ENCODE measurements around the gene LY86.

LY86 gene

DNA sequence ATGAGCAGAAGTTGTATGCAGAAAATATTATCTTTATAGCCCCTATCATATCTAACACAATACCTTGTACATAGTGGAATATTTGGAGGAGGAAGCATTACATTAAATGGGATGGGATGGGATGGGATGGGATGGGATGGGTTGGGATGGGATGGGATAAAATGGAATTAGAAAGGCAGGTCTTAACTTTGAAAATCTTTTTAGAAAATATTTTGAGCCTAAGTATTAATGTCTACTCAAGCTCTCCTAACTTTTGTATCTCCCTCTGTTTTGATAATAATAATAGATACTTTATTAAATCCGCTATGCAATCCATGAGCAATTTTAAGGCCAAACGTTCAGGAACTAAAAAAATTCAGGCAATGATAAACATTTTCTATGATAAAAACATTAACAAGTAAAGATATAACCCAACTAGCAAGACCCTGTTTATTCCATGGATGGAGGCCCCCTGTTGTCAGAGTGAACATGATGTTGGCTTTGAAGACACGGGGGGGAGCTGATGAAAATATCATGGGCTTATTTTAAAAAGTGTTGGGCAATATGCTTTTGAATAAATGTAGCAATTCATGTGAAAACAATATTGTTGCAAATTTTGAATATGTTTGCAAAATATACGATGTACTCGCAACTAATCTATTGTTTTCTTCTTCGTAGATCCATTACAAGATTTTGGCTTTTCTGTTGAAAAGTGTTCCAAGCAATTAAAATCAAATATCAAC, 35.9 kb downstream of the LY86 start:
- no peak for DNase-seq

DNA sequence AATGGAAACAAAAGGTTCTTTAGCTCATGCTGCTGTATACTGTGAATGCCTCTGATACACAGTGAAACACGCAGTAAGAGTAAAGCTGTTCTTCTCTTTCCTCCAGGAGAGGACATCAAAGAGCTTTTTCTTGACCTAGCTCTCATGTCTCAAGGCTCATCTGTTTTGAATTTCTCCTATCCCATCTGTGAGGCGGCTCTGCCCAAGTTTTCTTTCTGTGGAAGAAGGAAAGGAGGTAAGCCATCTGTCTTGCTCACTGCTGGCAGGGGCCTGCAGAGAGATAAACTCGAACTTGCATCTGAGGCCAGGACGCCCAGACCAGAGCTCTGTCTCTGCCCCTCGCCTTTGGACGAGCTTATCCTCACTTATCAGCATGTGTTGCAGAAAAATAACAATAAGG, 37.7 kb downstream of the LY86 start:
- no peak for DNase-seq

DNA sequence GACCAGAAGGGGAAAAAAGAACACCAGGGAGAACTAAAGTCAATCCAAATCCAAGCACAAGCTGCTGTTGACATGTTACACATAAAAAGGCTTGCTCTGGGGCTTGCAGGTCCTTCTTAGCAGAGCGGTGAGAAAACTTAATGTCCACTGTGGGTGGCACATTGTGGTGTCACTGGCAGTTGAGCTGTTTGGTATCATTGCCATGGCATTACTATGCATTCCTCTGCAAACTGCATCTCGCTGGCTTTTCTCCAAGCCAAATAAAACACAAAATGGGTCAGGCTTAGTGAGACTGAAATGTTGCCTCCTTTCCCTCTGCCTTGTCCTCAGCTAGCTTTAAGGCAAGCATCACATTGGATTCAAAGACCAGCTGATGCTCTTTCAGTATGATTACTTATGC, 40.9 kb downstream of the LY86 start:
- no peak for DNase-seq

DNA sequence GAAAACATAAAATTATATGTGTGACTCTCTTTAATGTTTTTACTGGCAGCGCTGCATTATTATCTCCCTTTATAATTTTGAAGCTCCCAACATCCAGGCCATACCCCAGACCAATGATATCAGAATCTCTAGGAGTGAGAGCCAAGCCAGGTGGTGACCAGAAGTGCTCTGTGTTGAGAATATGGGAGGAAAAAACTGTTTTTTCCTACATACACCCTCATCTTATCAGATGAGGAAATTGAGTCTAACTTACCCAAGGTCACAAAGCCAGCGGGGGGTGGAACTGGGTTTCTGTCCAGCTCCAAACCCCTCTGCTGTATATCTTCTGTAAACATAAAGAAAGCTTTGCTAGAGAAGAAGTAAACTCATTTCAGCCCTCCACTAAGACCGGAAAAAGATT, 42.5 kb downstream of the LY86 start:
- no peak for DNase-seq

DNA sequence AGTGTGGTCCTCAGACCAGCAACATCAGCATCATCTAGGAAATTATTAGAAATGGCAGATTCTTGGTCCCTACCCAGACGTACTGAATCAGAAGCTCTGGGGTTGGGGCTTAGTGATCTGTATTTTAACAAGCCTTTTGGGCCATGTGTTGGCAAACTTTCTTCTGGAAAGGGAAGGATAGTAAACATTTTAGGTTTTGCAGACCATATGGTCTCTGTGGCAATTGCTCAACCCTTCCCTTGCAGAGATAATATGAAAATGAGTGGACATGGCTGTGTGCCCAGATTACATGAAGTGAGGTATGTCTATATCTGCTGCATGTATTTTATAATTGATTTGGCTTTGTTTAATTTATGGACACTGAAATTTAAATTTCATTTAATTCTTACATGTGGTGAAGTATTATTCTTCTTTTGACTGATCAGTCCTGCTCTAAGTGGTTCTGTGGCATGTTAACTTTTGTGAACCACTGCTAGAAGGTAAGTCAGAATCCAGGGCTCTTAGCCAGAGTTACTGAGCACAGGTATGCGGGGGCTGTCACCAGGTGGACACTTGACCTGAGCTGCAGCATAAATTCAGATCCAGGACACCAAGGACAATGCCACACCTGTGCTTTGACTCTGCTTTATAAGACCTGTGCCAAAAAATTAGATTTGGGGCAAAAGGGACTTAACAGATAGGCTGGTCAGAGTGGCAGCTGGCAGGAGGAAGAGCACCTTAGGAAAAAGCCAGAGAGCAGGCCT, 43.2 kb downstream of the LY86 start:
- no peak for DNase-seq

DNA sequence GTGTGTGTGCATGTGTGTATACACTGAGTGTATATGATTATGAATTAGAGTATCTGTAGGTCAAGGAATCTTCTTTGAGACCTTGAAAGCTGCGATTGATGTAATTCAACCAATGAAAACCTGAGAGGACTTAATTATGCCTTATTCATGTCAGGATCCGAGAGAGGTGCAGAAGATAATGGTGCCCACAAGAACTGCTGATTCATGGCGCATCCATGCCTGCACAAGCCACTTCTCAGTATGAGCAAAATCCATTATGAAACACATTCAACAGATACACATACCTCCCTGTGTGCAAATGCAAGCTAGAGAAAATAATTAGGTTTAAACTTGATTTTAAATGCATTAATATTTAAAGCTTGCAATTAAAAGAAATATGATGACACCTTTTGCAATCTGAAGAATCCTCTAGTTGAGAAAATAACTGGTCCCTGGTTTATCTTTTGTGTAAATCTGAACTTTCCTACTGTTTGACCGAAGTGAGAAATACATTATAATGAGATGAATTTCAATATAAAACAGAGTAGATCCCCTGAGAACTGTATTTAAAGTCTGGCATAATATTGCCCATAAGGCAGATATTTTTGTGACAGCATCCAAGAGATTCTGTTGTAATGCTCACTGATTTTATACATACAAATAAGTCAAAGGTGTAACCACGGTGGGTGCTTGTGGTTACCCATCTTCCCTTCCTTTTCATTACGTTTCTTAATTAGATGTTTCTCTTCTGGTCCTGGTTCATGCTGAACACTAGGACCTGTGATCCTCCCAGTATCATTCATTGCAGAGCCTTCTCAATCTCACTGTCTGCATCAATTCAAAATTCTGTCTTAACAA, 45.6 kb downstream of the LY86 start:
- DNase-seq = no peak

DNA sequence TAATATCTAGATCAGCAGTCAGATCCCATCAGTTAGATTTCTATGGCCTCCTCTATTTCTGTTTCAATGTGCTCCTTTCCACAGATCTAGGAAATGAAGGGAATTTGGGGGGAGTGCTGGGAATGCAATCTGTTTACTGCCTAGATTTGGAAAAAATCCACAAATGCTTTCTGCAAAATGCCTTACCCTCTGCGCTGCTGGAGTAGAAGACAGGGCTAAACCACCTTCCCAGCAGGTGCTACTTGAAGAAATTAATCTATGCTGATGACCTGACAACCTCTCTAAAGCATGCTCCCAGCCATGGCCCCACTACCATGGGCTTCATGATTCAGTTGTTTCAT, 46.2 kb downstream of the LY86 start:
- no peak for DNase-seq

DNA sequence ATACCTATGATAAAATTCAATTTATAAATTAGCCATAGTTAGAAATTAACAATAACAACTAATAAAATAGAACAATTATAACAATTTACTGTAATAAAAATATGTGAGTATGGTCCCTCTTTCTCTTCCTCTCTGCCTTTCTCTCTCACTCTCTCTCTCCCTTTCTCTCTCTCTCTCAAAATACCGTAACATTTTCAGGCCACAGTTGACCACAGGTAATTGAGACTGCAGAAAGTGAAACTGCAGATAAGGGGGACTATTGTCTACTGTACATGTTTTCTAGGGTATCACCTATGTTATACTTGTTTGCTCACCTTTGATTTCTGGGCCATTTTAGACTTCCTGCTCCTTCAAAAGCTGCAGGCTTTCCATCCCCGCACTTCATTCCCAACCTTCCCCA, 46.8 kb downstream of the LY86 start:
- DNase-seq = no peak

DNA sequence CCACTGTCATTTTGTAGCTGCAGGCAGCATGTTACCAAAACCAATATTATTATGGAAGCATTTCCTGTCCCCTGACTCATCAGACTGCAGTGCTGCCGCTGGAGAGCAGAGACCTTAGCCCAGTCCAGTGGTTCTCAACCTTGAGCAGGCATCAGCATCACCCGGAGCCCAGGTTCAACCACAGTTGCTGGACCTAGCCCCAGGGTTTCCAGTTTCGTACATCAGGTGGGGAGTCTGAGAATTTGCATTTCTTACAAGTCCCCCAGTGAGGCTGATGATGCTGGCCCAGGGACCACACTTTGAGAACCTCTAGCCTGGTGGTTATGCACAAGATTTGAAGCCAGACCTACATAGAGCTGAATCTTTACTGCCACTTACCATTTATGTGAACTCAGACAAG, 47.3 kb downstream of the LY86 start:
- no peak for DNase-seq

DNA sequence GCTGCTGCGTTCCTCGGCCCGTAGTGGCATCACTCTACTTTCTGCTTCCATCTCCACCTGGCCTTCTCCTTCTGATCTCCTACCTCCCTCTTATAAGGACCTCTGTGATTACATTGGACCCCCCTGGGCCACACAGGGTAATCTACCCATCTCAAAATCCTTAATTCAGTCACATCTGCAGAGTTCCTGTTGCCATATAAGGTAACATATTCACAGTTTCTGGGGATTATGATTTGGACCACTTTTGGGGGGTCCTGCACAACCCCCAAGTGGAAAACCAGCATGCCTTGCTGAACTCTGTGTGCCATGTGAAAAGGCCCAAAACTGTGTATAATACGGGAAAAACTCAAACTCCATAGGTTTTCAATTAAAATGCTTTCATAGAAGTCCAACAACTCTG, 51.1 kb downstream of the LY86 start:
- no peak for DNase-seq

DNA sequence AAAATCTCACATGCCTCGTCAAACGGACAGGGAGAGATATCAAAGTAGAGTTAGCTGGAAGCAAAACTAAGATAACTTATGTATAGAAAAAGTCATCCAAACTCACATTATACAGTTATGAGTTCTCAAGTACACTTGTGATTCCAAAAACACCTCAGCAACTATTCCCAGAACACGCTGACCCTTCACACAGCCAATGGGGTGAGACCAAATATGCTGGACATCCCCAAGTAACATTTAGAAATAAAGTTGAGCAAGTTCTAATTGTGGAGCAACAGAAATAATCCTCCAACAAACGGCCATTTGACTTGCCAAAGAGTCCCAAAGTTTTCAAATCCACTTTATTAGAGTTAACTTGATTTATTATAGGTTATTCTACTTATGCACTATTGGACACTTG, 52.4 kb downstream of the LY86 start:
- no peak for DNase-seq

DNA sequence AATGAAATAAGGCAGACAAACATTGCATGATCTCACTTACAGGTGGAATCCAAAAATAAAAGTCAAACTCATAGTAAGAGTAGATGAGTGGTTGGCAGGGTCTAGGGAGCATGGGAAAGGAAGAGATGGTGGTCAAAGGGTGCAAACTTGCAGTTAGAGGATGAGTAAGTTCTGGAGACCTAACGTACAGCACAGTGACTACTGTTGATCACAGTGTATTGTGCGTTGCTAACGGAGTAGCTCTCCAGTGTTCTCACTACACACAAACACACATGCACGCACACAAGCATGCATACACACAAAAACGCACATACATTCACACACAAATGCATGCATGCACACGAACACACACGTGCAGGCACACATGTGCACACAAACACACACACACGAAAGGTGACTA, 54.9 kb downstream of the LY86 start:
- DNase-seq = no peak

DNA sequence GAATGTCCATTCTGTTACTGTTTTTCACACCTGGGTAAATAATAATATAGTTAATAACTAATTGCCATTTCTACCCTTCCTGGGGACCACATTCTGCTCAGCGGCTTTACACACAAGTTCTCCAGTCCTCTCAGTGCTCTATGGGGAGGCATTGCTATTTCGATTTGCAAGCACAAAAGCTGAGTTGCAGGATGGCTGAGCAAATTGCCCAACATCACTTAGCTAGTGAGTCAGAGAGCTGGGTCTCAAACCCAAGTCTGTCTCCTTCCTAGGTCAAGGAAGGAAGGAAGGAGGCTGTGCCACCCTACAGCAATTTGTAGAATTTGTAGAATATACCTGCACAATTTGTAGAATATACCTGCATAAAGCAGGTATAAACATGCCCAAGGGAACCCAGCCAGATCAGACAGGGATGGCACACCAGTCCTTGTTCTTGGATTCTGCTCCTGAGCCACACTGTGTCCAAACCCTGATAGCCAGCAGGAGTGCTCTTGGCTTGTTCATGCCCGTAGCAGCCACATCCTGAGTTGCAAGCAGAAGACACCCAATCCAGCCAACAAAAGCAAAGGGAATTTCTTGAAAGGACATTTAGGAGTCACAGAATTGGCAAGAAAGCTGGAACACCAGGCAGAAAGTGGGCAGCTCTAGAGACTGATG, 56.9 kb downstream of the LY86 start:
- no peak for DNase-seq

DNA sequence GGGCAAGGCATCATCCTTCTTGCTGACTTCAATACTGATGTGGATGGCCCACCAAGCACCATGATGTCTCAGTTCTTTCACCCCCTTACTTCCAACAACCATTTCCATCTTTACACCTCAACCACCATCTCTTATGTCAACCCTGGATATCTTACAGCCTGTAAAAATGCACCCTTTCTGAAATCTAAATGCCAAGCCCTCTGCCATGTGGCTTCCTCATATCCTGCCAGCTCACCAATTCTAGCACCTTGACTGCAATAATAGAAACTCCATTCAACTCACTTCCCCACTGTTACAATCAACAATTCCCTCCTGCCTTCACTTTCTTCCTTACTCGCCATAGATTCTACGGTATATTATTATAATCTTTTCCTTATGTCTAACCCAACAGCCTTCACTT, 57.9 kb downstream of the LY86 start:
- DNase-seq = no peak

DNA sequence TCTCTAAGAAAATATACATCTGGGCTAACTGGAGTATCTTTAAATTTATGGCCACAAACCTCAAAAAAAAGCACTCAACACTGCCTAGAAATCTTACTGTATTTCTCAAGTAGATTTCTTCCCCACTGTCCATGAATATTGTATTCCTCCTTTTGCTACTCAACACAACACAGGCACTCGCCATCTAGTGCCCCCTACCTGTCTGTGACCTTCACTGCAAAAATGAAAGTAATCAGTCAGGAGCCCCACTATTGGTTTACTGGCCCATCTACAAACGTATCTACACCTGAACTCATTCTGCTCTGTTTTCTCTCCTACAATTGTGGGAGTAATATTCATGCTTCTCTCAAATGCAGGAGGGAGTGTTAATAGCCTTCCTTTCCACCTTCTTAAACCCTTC, 58.3 kb downstream of the LY86 start:
- DNase-seq = no peak

DNA sequence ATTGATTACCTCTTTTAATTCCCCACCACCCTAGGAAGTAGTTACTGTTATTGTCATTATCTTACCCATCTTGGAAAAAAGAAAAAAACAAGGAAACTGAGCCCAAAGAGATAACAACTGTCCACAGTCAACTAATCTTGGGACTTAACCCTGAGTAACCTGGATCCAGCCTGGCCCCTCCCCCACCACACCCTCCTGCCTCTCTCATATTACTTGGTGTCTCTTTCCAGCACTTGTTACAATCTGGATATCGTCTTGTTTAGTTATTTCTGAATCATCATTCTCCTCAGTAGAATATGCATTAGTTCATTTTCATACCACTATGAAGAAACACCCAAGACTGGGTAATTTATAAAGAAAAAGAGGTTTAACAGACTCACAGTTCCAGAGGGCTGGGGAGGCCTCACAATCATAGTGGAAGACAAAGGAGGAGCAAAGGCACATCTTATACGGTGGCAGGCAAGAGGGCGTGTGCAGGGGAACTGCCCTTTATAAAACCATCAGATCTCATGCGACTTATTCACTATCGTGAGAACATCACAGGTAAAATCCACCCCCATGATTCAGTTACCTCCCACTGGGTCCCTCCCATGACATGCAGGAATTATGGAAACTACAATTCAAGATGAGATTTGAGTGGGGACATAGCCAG, 60.3 kb downstream of the LY86 start:
- DNase-seq = no peak

DNA sequence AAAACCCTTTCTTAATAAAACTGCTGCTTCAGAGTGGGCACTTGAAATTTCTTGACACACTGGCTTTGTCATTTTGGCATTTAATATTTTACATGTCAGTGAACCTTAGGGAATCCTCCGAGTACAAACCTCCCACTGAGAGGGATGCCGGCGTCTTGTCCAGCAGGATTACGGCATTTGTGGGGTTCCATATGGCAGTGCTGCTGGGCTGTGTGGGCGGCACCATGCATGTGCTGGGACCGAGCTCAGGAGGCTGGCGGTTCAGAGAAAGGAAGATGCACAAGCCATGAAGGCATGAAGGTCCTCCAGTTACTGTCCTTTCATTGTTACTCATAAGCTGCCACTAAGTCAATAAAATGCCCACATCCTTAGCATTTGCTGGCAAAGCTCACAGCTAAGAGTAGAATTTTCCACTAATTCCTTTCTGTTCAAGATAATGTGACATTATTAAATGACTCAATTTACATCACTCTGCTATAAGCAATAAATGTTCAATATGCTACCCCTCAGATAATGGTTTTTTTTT, 61.4 kb downstream of the LY86 start:
- no peak for DNase-seq

DNA sequence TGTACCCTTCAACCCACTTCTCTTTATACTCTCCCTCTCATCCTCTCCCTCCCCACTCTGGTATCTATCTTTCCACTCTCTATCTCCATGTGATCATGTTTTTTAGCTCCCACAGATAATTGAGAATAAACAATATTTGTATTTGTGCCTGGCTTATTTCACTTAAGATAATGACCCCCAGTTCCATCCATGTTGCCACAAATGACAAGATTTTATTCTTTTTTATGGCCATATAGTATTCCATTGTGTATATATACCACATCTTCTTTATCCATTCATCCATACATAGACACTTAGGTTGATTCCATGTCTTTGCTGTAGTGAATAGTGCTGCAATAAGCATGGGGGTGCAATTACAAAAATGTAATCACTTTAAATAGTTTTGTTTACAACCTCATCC, 62.3 kb downstream of the LY86 start:
- DNase-seq = no peak

DNA sequence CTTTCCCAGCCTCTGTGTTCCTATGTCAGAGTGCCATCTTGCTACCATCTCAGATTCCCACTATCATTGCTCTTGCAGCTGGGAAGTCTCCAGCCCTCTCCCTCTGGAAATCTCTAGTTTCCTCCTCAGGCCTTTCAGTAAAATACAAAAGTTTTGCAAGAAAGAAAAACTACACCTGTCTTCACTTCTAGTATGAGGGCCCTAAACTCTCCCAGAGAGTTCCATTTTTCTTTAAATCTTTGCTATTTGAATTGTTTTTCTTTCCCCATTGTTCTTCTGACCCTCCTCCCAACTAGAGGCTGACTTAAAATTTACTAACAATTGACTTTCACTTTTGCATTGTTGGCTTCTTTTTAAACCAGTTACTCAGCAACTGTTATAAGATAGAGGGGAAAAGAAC, 62.8 kb downstream of the LY86 start:
- no peak for DNase-seq

DNA sequence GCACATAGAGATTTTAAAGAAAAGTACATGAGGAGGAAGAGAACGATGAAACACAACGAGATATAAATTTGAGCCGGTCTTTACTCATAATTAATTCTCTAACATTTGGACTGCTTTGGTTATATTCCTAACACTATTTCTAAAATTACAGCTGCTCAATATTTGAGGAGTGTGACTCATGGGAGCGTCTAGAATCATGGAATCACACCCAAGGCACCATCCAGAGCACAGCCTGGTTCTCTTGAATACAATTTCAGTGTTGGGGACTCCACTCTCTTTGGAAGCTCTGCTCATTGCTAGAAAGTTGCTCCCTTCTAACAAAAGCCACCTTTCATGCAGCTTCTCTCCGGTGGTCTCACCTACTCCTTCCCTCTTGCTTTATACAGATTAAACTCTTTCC, 64.4 kb downstream of the LY86 start:
- DNase-seq = no peak

DNA sequence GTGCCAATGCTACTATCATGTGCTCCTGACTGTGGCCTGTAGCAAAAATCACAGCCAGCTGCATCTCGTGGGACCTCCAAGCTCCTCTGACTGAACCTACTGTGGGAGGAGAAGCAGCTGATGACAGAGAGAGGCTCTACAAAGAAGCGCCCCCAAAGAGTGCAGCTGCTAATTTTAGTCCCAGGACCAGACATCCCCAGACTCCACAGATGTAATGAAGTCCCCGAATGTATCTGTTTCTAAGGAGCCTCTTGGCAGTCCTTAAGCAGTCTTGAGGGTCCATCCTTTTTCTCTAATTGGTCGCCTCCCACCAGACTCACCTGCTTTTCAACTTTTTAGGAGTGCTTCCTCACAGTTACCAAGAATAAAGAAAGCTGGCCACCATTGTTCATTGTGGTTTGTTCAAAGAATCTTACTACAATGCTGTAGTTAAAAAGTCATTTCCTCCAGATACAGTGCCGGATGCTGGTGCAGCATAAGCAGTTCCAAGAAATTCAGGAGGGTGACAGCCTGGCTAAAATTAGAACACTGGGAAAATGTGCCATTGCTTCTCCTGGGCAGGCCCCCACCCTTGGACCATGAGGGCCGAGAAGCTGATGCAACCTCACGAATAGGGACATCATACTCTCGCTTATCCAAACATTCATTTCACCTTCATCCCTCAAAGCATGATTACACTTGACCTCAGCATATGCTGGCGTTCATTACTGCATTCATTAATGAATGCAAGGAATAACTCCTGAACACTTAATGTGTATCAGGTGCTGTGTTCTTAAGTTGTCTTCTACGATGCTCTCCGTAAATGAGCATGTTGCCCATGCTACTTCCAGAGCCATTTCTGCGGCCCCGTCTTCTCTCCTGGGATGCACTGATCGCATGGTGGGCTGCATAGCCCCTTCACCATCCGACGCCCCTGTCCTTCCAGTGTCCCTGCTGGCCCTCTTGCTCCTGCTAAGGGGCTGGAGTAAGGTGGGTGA, 66.4 kb downstream of the LY86 start:
- no peak for DNase-seq
